GM23338 (cell line): ENCODE results near the gene SIGLEC7. TPM values are rescaled to one million over a fixed set of nuclear protein-coding genes. Genes with fewer than 3 reads are reported as not detected.
A peak's percentile ranks its signal among the peaks of the same experiment; 100 is the strongest.

ENCODE experiments used
- ATAC-seq: fragments of 200-7000 bp; cut with Tn5 transposase; 3 replicates; pipeline ENCODE4 v1.9.1; 2020
- DNase-seq: peaks from one replicate; pipeline ENCODE4 v3.0.0-alpha.2; 2015; ENCODE audit warnings: low spot score
- H2AFZ ChIP-seq: fragments of 200-600 bp; sonication (generic); 2 replicates; pipeline ENCODE4 v1.8.0; 2016; ENCODE audit warnings: antibody characterized with exemption, mild to moderate bottlenecking, moderate library complexity
- H3F3A ChIP-seq: fragments of 200-600 bp; sonication (generic); replicated peaks from 2 replicates; pipeline ENCODE4 v1.8.0; 2017; ENCODE audit warnings: antibody characterized with exemption, mixed run types, low read depth
- H3K27ac ChIP-seq: fragments of 200-600 bp; sonication (generic); 2 replicates; pipeline ENCODE4 v1.6.1; 2016; ENCODE audit warnings: low read depth
- H3K27me3 ChIP-seq: fragments of 200-600 bp; sonication (generic); 2 replicates; pipeline ENCODE4 v1.8.0; 2016; ENCODE audit warnings: mild to moderate bottlenecking, mixed run types, moderate library complexity; ENCODE audit not compliant: insufficient read depth
- H3K36me3 ChIP-seq: fragments of 200-600 bp; sonication (generic); 2 replicates; pipeline ENCODE4 v1.8.0; 2016; ENCODE audit warnings: mild to moderate bottlenecking; ENCODE audit not compliant: insufficient read depth
- H3K4me1 ChIP-seq: fragments of 200-600 bp; sonication (generic); 2 replicates; pipeline ENCODE4 v1.8.0; 2016; ENCODE audit warnings: mild to moderate bottlenecking, moderate library complexity; ENCODE audit not compliant: insufficient read depth
- H3K4me2 ChIP-seq: fragments of 200-600 bp; sonication (generic); 2 replicates; pipeline ENCODE4 v1.7.1; 2017; ENCODE audit warnings: mixed run types
- H3K4me3 ChIP-seq: fragments of 200-600 bp; sonication (generic); 2 replicates; pipeline ENCODE4 v1.6.1; 2016; ENCODE audit warnings: mixed run types
- H3K79me2 ChIP-seq: fragments of 200-600 bp; sonication (generic); replicated peaks from 2 replicates; pipeline ENCODE4 v1.8.0; 2017; ENCODE audit warnings: mild to moderate bottlenecking; ENCODE audit not compliant: insufficient read depth
- H3K9me2 ChIP-seq: fragments of 200-600 bp; sonication (generic); 2 replicates; pipeline ENCODE4 v1.8.0; 2017; ENCODE audit not compliant: insufficient read depth
- H4K20me1 ChIP-seq: fragments of 200-600 bp; sonication (generic); replicated peaks from 2 replicates; pipeline ENCODE4 v1.8.0; 2017; ENCODE audit warnings: mild to moderate bottlenecking; ENCODE audit not compliant: insufficient read depth
- H3K27ac Mint-ChIP-seq: 2 replicates; pipeline ENCODE4 v1.8.0; 2020; ENCODE audit warnings: inconsistent platforms, mild to moderate bottlenecking, moderate library complexity, mixed read lengths
- H3K27me3 Mint-ChIP-seq: 3 replicates; pipeline ENCODE4 v1.8.0; 2022; ENCODE audit warnings: low read depth, mild to moderate bottlenecking, moderate library complexity, mixed read lengths, inconsistent platforms; ENCODE audit not compliant: insufficient read depth, poor library complexity
- H3K36me3 Mint-ChIP-seq: 3 replicates; pipeline ENCODE4 v1.8.0; 2021; ENCODE audit warnings: low read depth, mild to moderate bottlenecking, inconsistent platforms, moderate library complexity, mixed read lengths
- H3K4me1 Mint-ChIP-seq: 3 replicates; pipeline ENCODE4 v1.8.0; 2020; ENCODE audit warnings: mild to moderate bottlenecking, inconsistent platforms, mixed read lengths
- H3K4me3 Mint-ChIP-seq: 3 replicates; pipeline ENCODE4 v1.8.0; 2021; ENCODE audit warnings: moderate library complexity, mild to moderate bottlenecking, inconsistent platforms, mixed read lengths
- H3K9me3 Mint-ChIP-seq: 3 replicates; pipeline ENCODE4 v1.8.0; 2020; ENCODE audit warnings: moderate library complexity, mild to moderate bottlenecking, inconsistent platforms, mixed read lengths
- CREB1 ChIP-seq: fragments of 250-450 bp; sonication (Bioruptor Pico); IDR thresholded peaks from 2 replicates; pipeline ENCODE4 v1.5.0; 2020; ENCODE audit warnings: low read depth, mild to moderate bottlenecking, moderate library complexity
- EZH2phosphoT487 ChIP-seq: fragments of 200-600 bp; sonication (generic); IDR thresholded peaks from one replicate; pipeline ENCODE4 v1.8.1; 2018; ENCODE audit warnings: antibody characterized with exemption; ENCODE audit not compliant: unreplicated experiment
- NANOG ChIP-seq: IDR thresholded peaks from 2 replicates; pipeline ENCODE4 v1.6.1; 2016; ENCODE audit warnings: antibody characterized with exemption, borderline replicate concordance
- POLR2AphosphoS5 ChIP-seq: IDR thresholded peaks from 2 replicates; pipeline ENCODE4 v1.6.1; 2016; ENCODE audit warnings: antibody characterized with exemption, low read depth
- ZNF331 ChIP-seq: fragments of 250-450 bp; sonication (Bioruptor Pico); IDR thresholded peaks from 2 replicates; pipeline ENCODE4 v1.5.0; 2020; ENCODE audit warnings: low read depth, mild to moderate bottlenecking, moderate library complexity
- polyA plus RNA-seq: library from polyadenylated mRNA; unstranded; fragments of >200 nt; fragmentation: Nextera tagmentation; extraction: Ambion mirVana; gene quantifications from 2 replicates; pipeline ENCODE4 v1.2.1, GENCODE V29; 2016
- total RNA-seq: library from RNA; depleted of rRNA; stranded (reverse); fragments of >200 nt; shearing (Covaris generic); gene quantifications from 2 replicates; pipeline ENCODE4 v1.2.3, GENCODE V29; 2014
- TF ChIP-seq, protein P1 (sequence below): IDR thresholded peaks from one replicate; pipeline ENCODE4 v1.6.1; 2018; ENCODE audit warnings: antibody characterized with exemption; ENCODE audit not compliant: unreplicated experiment

The SIGLEC7 gene
- total and polyA plus RNA-seq, 2 experiments from 2014 or later, result not detected

DNA sequence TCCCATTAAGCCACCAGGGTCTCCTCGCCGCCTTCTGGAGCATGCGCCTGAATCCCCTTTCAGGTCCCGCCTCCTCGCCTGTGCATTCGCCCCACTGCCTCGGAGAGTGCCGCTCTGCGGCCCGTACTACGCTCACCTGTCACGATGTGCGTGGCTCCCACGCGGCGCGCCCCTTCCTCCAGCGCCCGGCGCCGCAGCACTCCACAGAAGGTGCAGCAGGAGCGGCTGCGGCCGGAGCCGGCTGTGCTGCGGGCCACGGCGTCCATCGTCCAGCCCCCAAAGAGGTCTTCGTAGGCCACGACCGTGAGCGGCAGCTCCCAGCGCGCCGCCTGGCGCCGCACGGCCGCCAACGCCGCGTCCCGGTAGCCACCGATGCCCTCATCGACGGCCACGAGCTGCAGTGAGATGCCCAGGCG, 38.2 kb upstream of the SIGLEC7 start:
- Histone ChIP-seq H3K9me2 (no peaks in the 10 kb centered on the region), H3K79me2 (peaks cover 14% of the 10 kb centered on the region), H3K4me1 (peaks cover 15% of the 10 kb centered on the region; the same call in 1 of the 2 replicates), H4K20me1 (peaks cover 7% of the 10 kb centered on the region; the same call in 1 of the 2 replicates), H3K4me3 (no peak overlapping the region), H3K36me3 (peaks cover 4% of the 10 kb centered on the region; the same call in 1 of the 2 replicates), H3K27ac (no peak overlapping the region), H3K4me2 (no peak overlapping the region), H2AFZ (no peak overlapping the region), H3F3A (no peaks in the 10 kb centered on the region), H3K27me3 (no peaks in the 10 kb centered on the region)
- TF ChIP-seq CREB1 (CRISPR knock-in tag) (no peak), POLR2AphosphoS5 (no peak), NANOG (no peak), ZNF331 (no peak)
- TF ChIP-seq, protein P1, sequence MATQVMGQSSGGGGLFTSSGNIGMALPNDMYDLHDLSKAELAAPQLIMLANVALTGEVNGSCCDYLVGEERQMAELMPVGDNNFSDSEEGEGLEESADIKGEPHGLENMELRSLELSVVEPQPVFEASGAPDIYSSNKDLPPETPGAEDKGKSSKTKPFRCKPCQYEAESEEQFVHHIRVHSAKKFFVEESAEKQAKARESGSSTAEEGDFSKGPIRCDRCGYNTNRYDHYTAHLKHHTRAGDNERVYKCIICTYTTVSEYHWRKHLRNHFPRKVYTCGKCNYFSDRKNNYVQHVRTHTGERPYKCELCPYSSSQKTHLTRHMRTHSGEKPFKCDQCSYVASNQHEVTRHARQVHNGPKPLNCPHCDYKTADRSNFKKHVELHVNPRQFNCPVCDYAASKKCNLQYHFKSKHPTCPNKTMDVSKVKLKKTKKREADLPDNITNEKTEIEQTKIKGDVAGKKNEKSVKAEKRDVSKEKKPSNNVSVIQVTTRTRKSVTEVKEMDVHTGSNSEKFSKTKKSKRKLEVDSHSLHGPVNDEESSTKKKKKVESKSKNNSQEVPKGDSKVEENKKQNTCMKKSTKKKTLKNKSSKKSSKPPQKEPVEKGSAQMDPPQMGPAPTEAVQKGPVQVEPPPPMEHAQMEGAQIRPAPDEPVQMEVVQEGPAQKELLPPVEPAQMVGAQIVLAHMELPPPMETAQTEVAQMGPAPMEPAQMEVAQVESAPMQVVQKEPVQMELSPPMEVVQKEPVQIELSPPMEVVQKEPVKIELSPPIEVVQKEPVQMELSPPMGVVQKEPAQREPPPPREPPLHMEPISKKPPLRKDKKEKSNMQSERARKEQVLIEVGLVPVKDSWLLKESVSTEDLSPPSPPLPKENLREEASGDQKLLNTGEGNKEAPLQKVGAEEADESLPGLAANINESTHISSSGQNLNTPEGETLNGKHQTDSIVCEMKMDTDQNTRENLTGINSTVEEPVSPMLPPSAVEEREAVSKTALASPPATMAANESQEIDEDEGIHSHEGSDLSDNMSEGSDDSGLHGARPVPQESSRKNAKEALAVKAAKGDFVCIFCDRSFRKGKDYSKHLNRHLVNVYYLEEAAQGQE, result no peak
- ATAC-seq (peak; percentile 4), DNase-seq (peak; percentile 31)
- Mint-ChIP-seq H3K4me1 (peaks cover 5% of the 10 kb centered on the region), H3K27ac (no peak overlapping the region), H3K27me3 (peaks cover 13% of the 10 kb centered on the region), H3K4me3 (no peak overlapping the region), H3K36me3 (peaks cover 20% of the 10 kb centered on the region), H3K9me3 (peaks cover 4% of the 10 kb centered on the region; the same call in 2 of the 3 replicates)

DNA sequence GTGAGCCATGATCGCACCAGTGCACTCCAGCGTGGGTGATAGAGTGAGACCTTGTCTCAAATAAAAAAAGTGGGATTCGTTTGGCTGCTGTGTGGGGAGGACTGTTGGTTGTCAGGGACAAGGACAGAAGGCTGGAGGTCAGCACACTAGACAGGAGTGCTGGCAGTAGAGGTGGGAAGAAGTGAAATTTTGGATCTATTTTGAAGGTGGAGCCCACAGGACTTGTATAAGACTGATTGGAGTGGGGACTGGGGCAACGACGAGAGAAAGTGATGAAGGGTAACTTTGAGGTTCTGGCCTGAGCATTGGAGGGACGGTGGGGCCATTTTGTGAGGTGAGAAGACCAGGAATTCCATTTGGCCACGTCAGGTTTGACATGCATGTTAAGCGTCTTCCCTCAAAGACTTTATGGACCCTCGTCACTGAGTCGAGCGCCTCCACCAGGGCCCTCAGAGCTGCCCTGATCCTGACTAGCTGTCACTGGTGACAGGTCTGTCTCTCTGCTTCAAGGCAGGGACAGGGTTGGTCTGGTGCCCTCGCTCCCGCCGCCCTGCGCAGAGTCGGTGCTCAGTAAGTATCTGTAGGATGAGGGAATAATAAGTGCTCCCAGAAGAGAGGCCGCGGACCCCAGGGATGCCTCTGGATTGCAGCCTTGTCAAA, 34.6 kb upstream of the SIGLEC7 start:
- peak overlapping the region; percentile 95 for H3K4me2 ChIP-seq
- peak overlapping the region; percentile 81 for H3K4me3 ChIP-seq
- peaks cover 5% of the 10 kb centered on the region for H3K4me1 Mint-ChIP-seq
- no peaks in the 10 kb centered on the region; the same call in 2 of the 3 replicates for H3K9me3 Mint-ChIP-seq
- no peak overlapping the region for H3K27ac ChIP-seq
- peaks cover 8% of the 10 kb centered on the region; the same call in 1 of the 2 replicates for H3K4me1 ChIP-seq
- peak; percentile 32 for DNase-seq
- no peaks in the 10 kb centered on the region for H3F3A ChIP-seq
- peaks cover 14% of the 10 kb centered on the region for H3K79me2 ChIP-seq
- H4K20me1 ChIP-seq, result peaks cover 6% of the 10 kb centered on the region; the same call in 1 of the 2 replicates
- no peak overlapping the region for H2AFZ ChIP-seq
- TF ChIP-seq POLR2AphosphoS5, result no peak
- no peak for TF ChIP-seq EZH2phosphoT487
- no peak for TF ChIP-seq NANOG
- H3K36me3 ChIP-seq, result peaks cover 4% of the 10 kb centered on the region; the same call in 1 of the 2 replicates
- H3K36me3 Mint-ChIP-seq, result peaks cover 14% of the 10 kb centered on the region
- peak overlapping the region; percentile 93 for H3K27ac Mint-ChIP-seq
- no peaks in the 10 kb centered on the region for H3K9me2 ChIP-seq
- H3K27me3 ChIP-seq, result no peaks in the 10 kb centered on the region
- H3K27me3 Mint-ChIP-seq, result peaks cover 13% of the 10 kb centered on the region
- ATAC-seq, result peak; percentile 18
- H3K4me3 Mint-ChIP-seq, result peak overlapping the region; percentile 98
